Trophoblast cell (in vitro differentiated cells and primary cell): ENCODE measurements around the gene ZNF653.

Source experiments
- DNase-seq, 2 donors: peaks; one replicate each; pipeline ENCODE4 v3.0.0-alpha.2; 2016
- H2AFZ ChIP-seq: 2 replicates; pipeline ENCODE4 v1.6.1; 2013; ENCODE audit warnings: low read length, moderate library complexity, mild to moderate bottlenecking; ENCODE audit not compliant: insufficient read depth, poor library complexity
- H2AK5ac ChIP-seq: 2 replicates; pipeline ENCODE4 v1.6.1; 2013; ENCODE audit warnings: mild to moderate bottlenecking, low read length
- H2BK120ac ChIP-seq: 2 replicates; pipeline ENCODE4 v1.6.1; 2013; ENCODE audit warnings: low read length, mild to moderate bottlenecking, moderate library complexity; ENCODE audit not compliant: insufficient read depth, poor library complexity
- H2BK12ac ChIP-seq: 2 replicates; pipeline ENCODE4 v1.6.1; 2013; ENCODE audit warnings: mild to moderate bottlenecking, low read length, moderate library complexity
- H2BK5ac ChIP-seq: 2 replicates; pipeline ENCODE4 v1.6.1; 2013; ENCODE audit warnings: low read length, low read depth, moderate library complexity, mild to moderate bottlenecking; ENCODE audit not compliant: poor library complexity
- H3K14ac ChIP-seq: 2 replicates; pipeline ENCODE4 v1.6.1; 2013; ENCODE audit warnings: mild to moderate bottlenecking, low read length
- H3K18ac ChIP-seq: 2 replicates; pipeline ENCODE4 v1.6.1; 2013; ENCODE audit warnings: mild to moderate bottlenecking, low read length
- H3K23ac ChIP-seq: 2 replicates; pipeline ENCODE4 v1.6.1; 2013; ENCODE audit warnings: low read length
- H3K27ac ChIP-seq: 2 replicates; pipeline ENCODE4 v1.5.1; 2013; ENCODE audit warnings: low read depth, mild to moderate bottlenecking, inconsistent platforms, low read length, moderate library complexity
- H3K27me3 ChIP-seq: 2 replicates; pipeline ENCODE4 v1.6.1; 2013; ENCODE audit warnings: inconsistent platforms, mild to moderate bottlenecking, low read length, moderate library complexity; ENCODE audit not compliant: insufficient read depth
- H3K36me3 ChIP-seq, 2 experiments: 1 replicate in 1 of 2; 2 replicates in 1 of 2; pipeline ENCODE4 v1.6.1; 2013; ENCODE audit warnings: low read length in 2 of 2, mild to moderate bottlenecking in 2 of 2, moderate library complexity in 1 of 2; ENCODE audit not compliant: insufficient read depth in 2 of 2, control insufficient read depth in 1 of 2
- H3K4ac ChIP-seq: 2 replicates; pipeline ENCODE4 v1.6.1; 2013; ENCODE audit warnings: low read depth, mild to moderate bottlenecking, low read length, moderate library complexity
- H3K4me1 ChIP-seq, 2 experiments: 1 replicate in 1 of 2; 2 replicates in 1 of 2; pipeline ENCODE4 v1.6.1; 2013; ENCODE audit warnings: low read length in 2 of 2, mild to moderate bottlenecking in 2 of 2, moderate library complexity in 1 of 2; ENCODE audit not compliant: insufficient read depth in 2 of 2, control insufficient read depth in 1 of 2
- H3K4me2 ChIP-seq: 2 replicates; pipeline ENCODE4 v1.6.1; 2013; ENCODE audit warnings: inconsistent platforms, mild to moderate bottlenecking, low read length, moderate library complexity
- H3K4me3 ChIP-seq: 2 replicates; pipeline ENCODE4 v1.5.1; 2013; ENCODE audit warnings: mild to moderate bottlenecking, low read depth, low read length, inconsistent platforms
- H3K79me1 ChIP-seq: one replicate; pipeline ENCODE4 v1.6.1; 2013; ENCODE audit warnings: low read length
- H3K79me2 ChIP-seq: 2 replicates; pipeline ENCODE4 v1.6.1; 2013; ENCODE audit warnings: low read length, mild to moderate bottlenecking; ENCODE audit not compliant: control insufficient read depth, insufficient read depth, poor library complexity
- H3K9ac ChIP-seq: 2 replicates; pipeline ENCODE4 v1.6.1; 2013; ENCODE audit warnings: mild to moderate bottlenecking, low read length
- H3K9me3 ChIP-seq: 2 replicates; pipeline ENCODE4 v1.6.1; 2013; ENCODE audit warnings: low read depth, mild to moderate bottlenecking, control low read depth, inconsistent platforms, low read length; ENCODE audit not compliant: insufficient read depth
- H4K12ac ChIP-seq: 2 replicates; pipeline ENCODE4 v1.6.1; 2013; ENCODE audit warnings: low read depth, mild to moderate bottlenecking, low read length, moderate library complexity
- H4K8ac ChIP-seq: 2 replicates; pipeline ENCODE4 v1.6.1; 2013; ENCODE audit warnings: low read depth, mild to moderate bottlenecking, low read length, moderate library complexity
- H4K91ac ChIP-seq: one replicate; pipeline ENCODE4 v1.6.1; 2013; ENCODE audit warnings: low read depth, mild to moderate bottlenecking, low read length, moderate library complexity
- WGBS: extraction: QIAGEN DNeasy Blood & Tissue Kit; methylation state at CpG from one replicate; pipeline ENCODE4 v1.1.7; 2013; ENCODE audit warnings: missing lambda C conversion rate; ENCODE audit not compliant: insufficient read length, insufficient coverage; ENCODE audit errors: extremely low coverage; 5-methylcytosine and 5-hydroxymethylcytosine counted together

ZNF653 gene

GRCh38 chr19:11451327-11451870 lies 54.2 kb downstream of the ZNF653 start:
- Histone ChIP-seq H3K14ac (no peak overlapping the region), H2AK5ac (no peak overlapping the region), H3K4ac (no peak overlapping the region), H4K8ac (no peak overlapping the region), H2BK120ac (no peak overlapping the region), H3K27ac (no peak overlapping the region), H3K79me2 (no peaks in the 10 kb centered on the region), H2AFZ (no peak overlapping the region), H4K91ac (no peak overlapping the region), H3K36me3 (peaks cover 35 to 38% of the 10 kb centered on the region in 2 experiments), H4K12ac (no peak overlapping the region), H2BK12ac (no peak overlapping the region), H3K27me3 (no peaks in the 10 kb centered on the region), H3K4me1 (no peaks in the 10 kb centered on the region), H3K9ac (no peak overlapping the region), H3K18ac (no peak overlapping the region), H3K79me1 (no peaks in the 10 kb centered on the region), H3K9me3 (no peaks in the 10 kb centered on the region), H3K4me2 (no peak overlapping the region), H3K4me3 (no peak overlapping the region), H3K23ac (no peak overlapping the region), H2BK5ac (no peak overlapping the region)
- no peak for DNase-seq
- no CpG with 5 or more reads among the region's 13 CpGs for WGBS

GRCh38 chr19:11450570-11451326 lies 54.9 kb downstream of the ZNF653 start:
- Histone ChIP-seq H2AK5ac (no peak overlapping the region), H3K4me3 (no peak overlapping the region), H3K4me2 (no peak overlapping the region), H3K4ac (no peak overlapping the region), H2BK120ac (no peak overlapping the region), H3K79me1 (no peaks in the 10 kb centered on the region), H2AFZ (no peak overlapping the region), H3K27ac (no peak overlapping the region), H4K91ac (no peak overlapping the region), H3K27me3 (no peaks in the 10 kb centered on the region), H3K23ac (no peak overlapping the region), H3K4me1 (no peaks in the 10 kb centered on the region), H3K14ac (no peak overlapping the region), H2BK5ac (no peak overlapping the region), H3K9ac (no peak overlapping the region), H3K36me3 (peaks cover 41 to 43% of the 10 kb centered on the region in 2 experiments), H3K9me3 (no peaks in the 10 kb centered on the region), H4K8ac (no peak overlapping the region), H2BK12ac (no peak overlapping the region), H4K12ac (no peak overlapping the region), H3K18ac (no peak overlapping the region), H3K79me2 (no peaks in the 10 kb centered on the region)
- DNase-seq, result no peak
- no CpG with 5 or more reads among the region's 21 CpGs for WGBS

GRCh38 chr19:11448923-11449554 lies 56.6 kb downstream of the ZNF653 start:
- no peak overlapping the region for H3K18ac ChIP-seq
- H3K4ac ChIP-seq, result no peak overlapping the region
- no peak overlapping the region for H2BK5ac ChIP-seq
- H3K36me3 ChIP-seq, result peaks cover 58 to 60% of the 10 kb centered on the region in 2 experiments
- no peaks in the 10 kb centered on the region for H3K79me1 ChIP-seq
- no peak overlapping the region for H2BK120ac ChIP-seq
- H3K9me3 ChIP-seq, result no peaks in the 10 kb centered on the region
- H2AK5ac ChIP-seq, result no peak overlapping the region
- no peak overlapping the region for H3K14ac ChIP-seq
- no peak overlapping the region for H3K27ac ChIP-seq
- no peak overlapping the region for H2AFZ ChIP-seq
- no peak overlapping the region for H4K12ac ChIP-seq
- no peak overlapping the region for H3K23ac ChIP-seq
- H4K91ac ChIP-seq, result no peak overlapping the region
- no peaks in the 10 kb centered on the region for H3K27me3 ChIP-seq
- H4K8ac ChIP-seq, result no peak overlapping the region
- H3K79me2 ChIP-seq, result no peaks in the 10 kb centered on the region
- no peak overlapping the region for H3K9ac ChIP-seq
- no peaks in the 10 kb centered on the region for H3K4me1 ChIP-seq
- H3K4me2 ChIP-seq, result no peak overlapping the region
- no CpG with 5 or more reads among the region's 31 CpGs for WGBS
- no peak for DNase-seq
- H2BK12ac ChIP-seq, result no peak overlapping the region
- no peak overlapping the region for H3K4me3 ChIP-seq

- Histone ChIP-seq H4K91ac (no peak overlapping the region), H3K79me1 (no peaks in the 10 kb centered on the region), H3K4ac (no peak overlapping the region), H3K23ac (no peak overlapping the region), H3K27ac (no peak overlapping the region), H3K79me2 (no peaks in the 10 kb centered on the region), H3K4me3 (no peak overlapping the region), H3K18ac (no peak overlapping the region), H4K8ac (no peak overlapping the region), H3K9me3 (no peaks in the 10 kb centered on the region), H2AK5ac (no peak overlapping the region), H3K4me1 (no peaks in the 10 kb centered on the region), H2BK120ac (no peak overlapping the region), H2BK5ac (no peak overlapping the region), H3K4me2 (no peak overlapping the region), H4K12ac (no peak overlapping the region), H2BK12ac (no peak overlapping the region), H3K27me3 (no peaks in the 10 kb centered on the region), H3K14ac (no peak overlapping the region), H3K9ac (no peak overlapping the region), H3K36me3 (peaks cover 63 to 64% of the 10 kb centered on the region in 2 experiments), H2AFZ (no peak overlapping the region)
- no CpG with 5 or more reads among the region's 13 CpGs for WGBS
- no peak for DNase-seq
Measured at GRCh38 chr19:11448410-11448809, 57.2 kb downstream of the ZNF653 start.
